ENCODE data around the gene TGDS. TPM values are rescaled to one million over a fixed set of nuclear protein-coding genes. Genes with fewer than 3 reads are reported as not detected.
A peak's percentile ranks its signal among the peaks of the same experiment; 100 is the strongest.

The TGDS gene
- total RNA-seq, 6 experiments from 2014 or later: 7.8 to 9.3 (median 8.9) TPM

DNA sequence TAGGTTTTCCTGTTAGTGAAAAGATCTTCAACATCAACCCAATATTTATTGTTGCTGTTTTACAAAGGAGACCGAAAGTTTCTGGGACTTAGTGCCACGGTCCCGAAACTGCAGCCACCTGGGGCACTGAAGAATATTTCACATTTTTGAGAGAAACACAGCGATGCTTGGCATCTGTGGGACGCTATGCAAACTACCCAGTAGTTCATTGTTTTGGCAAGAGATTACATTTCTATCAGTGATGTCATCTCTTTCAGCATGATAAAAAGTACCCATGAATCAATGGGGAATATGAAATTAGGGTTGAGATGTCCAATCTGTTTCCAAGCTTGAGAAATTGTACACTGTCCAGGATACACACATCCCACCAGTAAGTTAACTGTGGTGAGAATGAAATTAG, 43.9 kb downstream of the TGDS start:
- H3K27ac Mint-ChIP-seq: no peak overlapping the region
- no peak for DNase-seq
- H3K4me3 Mint-ChIP-seq: no peak overlapping the region
- H3K36me3 Mint-ChIP-seq (ENCODE audit: low read depth): no peaks in the 10 kb centered on the region
- H3K4me1 Mint-ChIP-seq (ENCODE audit: low read depth): peaks cover 28% of the 10 kb centered on the region
- H3K27me3 Mint-ChIP-seq (ENCODE audit: insufficient read depth): peaks cover 7% of the 10 kb centered on the region
- TF ChIP-seq CTCF (IDR thresholded peaks at IDR 0.05): no peak
- H3K9me3 Mint-ChIP-seq: peaks cover 4% of the 10 kb centered on the region; the same call in 1 of the 2 replicates

DNA sequence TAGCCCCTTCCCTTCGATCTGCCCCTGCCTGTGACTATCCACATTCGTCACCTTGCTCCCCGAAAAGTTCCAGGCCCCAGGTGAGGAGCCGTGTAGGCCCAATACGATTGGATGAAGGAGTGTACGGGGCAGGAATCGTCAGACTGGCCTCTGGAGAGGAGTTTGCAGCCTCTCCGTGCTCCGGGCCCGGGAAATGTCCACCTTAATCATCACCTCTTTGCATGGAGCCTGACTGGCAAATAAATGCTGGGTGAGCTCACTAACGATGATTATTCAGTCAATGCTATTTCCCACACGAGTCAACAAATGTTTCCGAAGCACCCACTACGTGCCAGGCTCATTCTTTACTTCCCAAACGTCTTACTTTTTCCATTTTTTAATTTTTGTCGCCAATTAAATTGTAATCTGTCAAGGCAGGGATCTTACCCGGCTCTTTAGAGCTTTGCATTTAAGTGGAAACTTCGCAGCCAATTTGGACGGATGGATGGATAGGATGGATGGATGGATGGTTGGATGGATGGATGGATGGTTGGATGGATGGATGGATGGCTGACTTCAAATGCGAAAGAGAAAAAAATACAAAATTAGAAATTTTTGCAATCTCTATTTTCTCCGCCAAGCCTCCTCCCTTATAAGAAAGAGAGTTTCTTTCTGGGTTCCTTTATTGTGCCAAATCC, 45.8 kb downstream of the TGDS start:
- peak overlapping the region; percentile 93 for H3K4me3 Mint-ChIP-seq
- DNase-seq: peak; percentile 17
- H3K36me3 Mint-ChIP-seq (ENCODE audit: low read depth): no peaks in the 10 kb centered on the region
- TF ChIP-seq CTCF (IDR thresholded peaks at IDR 0.05): no peak
- peaks cover 28% of the 10 kb centered on the region for H3K4me1 Mint-ChIP-seq (ENCODE audit: low read depth)
- H3K27ac Mint-ChIP-seq: peak overlapping the region; percentile 92
- peaks cover 4% of the 10 kb centered on the region; the same call in 1 of the 2 replicates for H3K9me3 Mint-ChIP-seq
- peaks cover 7% of the 10 kb centered on the region for H3K27me3 Mint-ChIP-seq (ENCODE audit: insufficient read depth)

DNA sequence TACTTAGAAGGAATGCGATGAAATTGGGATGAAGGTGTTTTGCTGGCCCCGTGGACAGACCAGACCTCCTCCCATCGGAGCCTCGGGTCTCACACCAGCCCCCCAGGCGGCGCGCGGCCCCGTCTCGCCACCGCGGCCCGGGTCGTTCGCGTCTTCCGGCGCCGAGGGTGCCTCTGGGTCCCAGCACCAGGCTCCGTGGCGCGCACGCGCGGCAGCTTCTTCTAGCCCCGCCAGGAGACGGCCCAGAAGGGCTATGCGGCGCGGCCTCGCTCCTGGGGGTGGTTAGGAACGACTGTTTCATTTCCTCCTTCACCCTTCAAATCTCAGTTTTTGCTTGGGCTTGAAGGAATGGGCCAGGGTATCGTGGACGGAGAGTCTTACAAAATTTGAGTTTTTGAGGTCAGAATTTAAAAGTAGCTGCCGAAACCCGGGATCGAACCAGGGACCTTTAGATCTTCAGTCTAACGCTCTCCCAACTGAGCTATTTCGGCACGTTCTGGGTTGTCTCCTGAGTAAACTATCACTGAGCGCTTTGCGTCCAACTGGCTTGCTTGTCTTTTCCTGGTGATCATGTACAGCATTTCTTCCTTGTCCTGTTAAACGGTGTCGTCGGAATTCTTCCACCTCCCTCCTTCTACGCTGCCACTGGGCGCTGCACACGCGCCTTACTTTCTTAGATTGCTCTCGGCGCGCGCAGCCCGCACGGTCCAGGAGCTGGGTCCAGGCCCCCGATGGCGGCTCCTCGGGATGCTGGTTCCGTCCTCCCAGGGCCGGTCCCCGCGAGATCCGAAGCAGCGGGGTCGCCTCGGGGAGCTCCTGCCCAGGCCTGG, 46.5 kb downstream of the TGDS start:
- DNase-seq: peak; percentile 97
- peak overlapping the region; percentile 92 for H3K27ac Mint-ChIP-seq
- peaks cover 28% of the 10 kb centered on the region for H3K4me1 Mint-ChIP-seq (ENCODE audit: low read depth)
- H3K36me3 Mint-ChIP-seq (ENCODE audit: low read depth): no peaks in the 10 kb centered on the region
- peaks cover 4% of the 10 kb centered on the region; the same call in 1 of the 2 replicates for H3K9me3 Mint-ChIP-seq
- H3K27me3 Mint-ChIP-seq (ENCODE audit: insufficient read depth): peaks cover 7% of the 10 kb centered on the region
- TF ChIP-seq CTCF (IDR thresholded peaks at IDR 0.05): no peak; the same call in 1 of the 2 replicates
- H3K4me3 Mint-ChIP-seq: peak overlapping the region; percentile 93

- no peak for DNase-seq
- H3K9me3 Mint-ChIP-seq: peaks cover 4% of the 10 kb centered on the region; the same call in 1 of the 2 replicates
- peaks cover 28% of the 10 kb centered on the region for H3K4me1 Mint-ChIP-seq (ENCODE audit: low read depth)
- peak overlapping the region; percentile 93 for H3K4me3 Mint-ChIP-seq
- H3K27ac Mint-ChIP-seq: peak overlapping the region; percentile 92
- H3K36me3 Mint-ChIP-seq (ENCODE audit: low read depth): no peaks in the 10 kb centered on the region
- H3K27me3 Mint-ChIP-seq (ENCODE audit: insufficient read depth): peaks cover 7% of the 10 kb centered on the region
- TF ChIP-seq CTCF (IDR thresholded peaks at IDR 0.05): peak; percentile 22; the same call in 1 of the 2 replicates
Observed at GRCh38 chr13:94548821-94549231, 47.1 kb downstream of the TGDS start.

DNA sequence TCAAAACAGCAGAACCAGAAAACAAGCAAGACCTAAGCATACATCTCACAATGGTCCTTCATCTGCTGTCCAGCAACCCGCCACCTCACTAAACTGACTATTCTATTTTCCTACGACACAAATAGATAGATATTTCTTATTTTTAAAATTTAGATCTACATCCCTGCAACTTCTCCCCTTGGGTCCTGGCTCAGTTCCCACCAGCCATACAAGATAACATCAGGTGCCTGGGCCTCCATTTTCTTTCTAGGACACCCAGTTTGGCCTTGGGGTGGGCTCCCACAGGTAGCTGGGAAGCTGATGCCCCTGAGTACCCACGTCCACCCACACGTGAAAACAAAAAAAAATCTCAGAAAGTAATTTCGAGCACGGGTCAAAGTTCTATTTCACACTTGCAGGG, 47.6 kb downstream of the TGDS start:
- peaks cover 28% of the 10 kb centered on the region for H3K4me1 Mint-ChIP-seq (ENCODE audit: low read depth)
- H3K27me3 Mint-ChIP-seq (ENCODE audit: insufficient read depth): peaks cover 5% of the 10 kb centered on the region
- peak overlapping the region; percentile 92 for H3K27ac Mint-ChIP-seq
- no peak for DNase-seq
- H3K4me3 Mint-ChIP-seq: peak overlapping the region; percentile 93
- H3K9me3 Mint-ChIP-seq: peaks cover 4% of the 10 kb centered on the region; the same call in 1 of the 2 replicates
- no peak for TF ChIP-seq CTCF (IDR thresholded peaks at IDR 0.05)
- no peaks in the 10 kb centered on the region for H3K36me3 Mint-ChIP-seq (ENCODE audit: low read depth)
